Left renal pelvis (tissue), 4 donors: ENCODE measurements around the gene RGMA. TPM values are rescaled to one million over a fixed set of nuclear protein-coding genes. Genes with fewer than 3 reads are reported as not detected.
"Not testable (repeated sequence)": the region's sequence is repeated elsewhere in the genome, so short reads cannot be mapped to it uniquely, and the experiment has no call there.

Source experiments
- DNase-seq, 4 donors: peaks; one replicate each; pipeline ENCODE4 v3.0.0-alpha.2; 2013; ENCODE audit warnings: low read depth in 4 of 4, low spot score in 3 of 4
- polyA plus RNA-seq, 4 donors: library from polyadenylated mRNA; unstranded; fragments of 120-200 nt; gene quantifications; one replicate each; pipeline ENCODE4 v1.2.1, GENCODE V29; 2013; ENCODE audit not compliant: insufficient read length in 4 of 4

RGMA gene
- polyA plus RNA-seq, 4 donors, result 7.2 to 37.5 (median 11.4) TPM

GRCh38 chr15:93049914-93050578, 39.0 kb downstream of the RGMA start:
- DNase-seq, result no peak

GRCh38 chr15:93049233-93049632, 39.8 kb downstream of the RGMA start:
- DNase-seq, result no peak

DNA sequence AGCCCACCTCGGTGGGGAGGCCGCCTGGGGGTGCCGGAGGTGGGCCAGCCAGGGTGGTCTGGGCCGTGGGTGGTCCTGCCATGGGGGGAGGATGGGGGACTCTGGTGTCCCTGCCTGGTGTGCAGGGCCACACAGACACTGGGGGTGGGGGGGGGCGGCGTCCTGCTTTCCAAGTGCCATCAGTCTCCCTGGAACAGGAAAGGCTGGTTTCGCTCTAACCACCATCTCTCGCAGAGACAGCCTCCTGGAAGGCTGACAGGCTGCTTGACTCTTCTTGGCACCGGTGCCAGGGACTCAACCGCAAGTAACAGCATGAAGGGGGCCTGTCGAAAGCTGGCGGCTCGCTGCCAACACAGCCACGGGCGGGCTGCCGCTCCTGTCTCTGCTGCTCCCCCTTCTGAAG, 40.3 kb downstream of the RGMA start:
- DNase-seq, result no peak

GRCh38 chr15:93048426-93048721, 40.6 kb downstream of the RGMA start:
- no peak for DNase-seq

DNA sequence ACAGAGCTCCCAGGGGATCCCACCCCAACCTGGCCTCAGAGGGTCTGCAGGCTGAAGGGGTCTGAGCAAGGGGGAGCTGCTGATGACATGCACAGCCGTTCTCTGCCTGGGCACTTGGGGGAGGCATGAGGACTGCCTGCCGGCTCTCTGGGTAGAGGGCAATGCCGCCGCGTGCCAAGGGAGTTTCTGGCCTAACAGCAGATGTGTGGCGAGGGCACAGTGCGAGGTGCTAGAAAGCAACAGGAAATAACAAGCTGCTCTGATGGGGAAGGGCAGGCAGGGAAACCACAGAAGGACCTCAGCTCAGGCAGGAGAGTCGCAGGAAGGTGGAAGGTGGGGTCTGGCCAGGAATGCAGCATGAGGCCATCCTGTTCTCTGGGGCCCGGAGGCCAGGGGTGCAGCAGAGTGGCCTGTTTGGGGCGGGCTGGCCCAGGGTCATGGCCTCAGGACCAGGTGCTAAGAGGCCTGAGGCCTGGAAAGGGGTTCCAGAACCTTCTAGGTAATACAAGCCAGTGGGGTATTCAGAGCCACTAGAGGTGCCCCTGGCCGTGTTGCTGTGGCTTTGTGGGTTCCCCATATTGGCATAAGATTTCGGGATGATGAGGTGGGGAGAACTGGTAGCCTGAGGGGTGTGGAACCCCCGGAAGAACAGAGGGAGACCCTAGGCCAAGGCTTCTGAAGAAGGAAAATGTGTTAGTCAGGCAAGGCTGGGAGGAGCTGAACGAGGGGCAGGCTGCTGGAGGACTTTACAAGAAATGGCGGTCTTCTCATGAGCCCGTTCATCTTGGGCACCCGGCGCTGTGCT, 41.2 kb downstream of the RGMA start:
- DNase-seq, result no peak

DNA sequence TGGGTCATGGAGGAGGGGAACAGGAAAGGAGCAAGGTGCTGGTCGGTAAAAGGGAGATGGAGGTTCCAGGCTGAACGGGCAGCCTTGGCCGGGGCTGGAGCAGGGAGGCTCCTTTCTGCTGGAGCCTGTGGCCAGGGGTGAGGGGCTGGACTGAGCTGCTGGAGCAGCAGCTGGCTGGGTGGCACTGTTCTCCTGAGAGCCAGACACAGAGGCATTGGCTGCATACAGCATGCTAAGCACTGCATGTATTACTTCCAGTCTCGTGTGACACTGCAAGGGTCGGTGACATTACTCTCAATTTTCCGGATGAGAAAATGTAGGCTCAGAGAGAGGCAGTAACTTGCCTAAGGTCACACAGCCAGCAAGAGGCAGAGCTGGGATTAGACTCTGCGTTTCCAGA, 42.3 kb downstream of the RGMA start:
- no peak for DNase-seq

DNA sequence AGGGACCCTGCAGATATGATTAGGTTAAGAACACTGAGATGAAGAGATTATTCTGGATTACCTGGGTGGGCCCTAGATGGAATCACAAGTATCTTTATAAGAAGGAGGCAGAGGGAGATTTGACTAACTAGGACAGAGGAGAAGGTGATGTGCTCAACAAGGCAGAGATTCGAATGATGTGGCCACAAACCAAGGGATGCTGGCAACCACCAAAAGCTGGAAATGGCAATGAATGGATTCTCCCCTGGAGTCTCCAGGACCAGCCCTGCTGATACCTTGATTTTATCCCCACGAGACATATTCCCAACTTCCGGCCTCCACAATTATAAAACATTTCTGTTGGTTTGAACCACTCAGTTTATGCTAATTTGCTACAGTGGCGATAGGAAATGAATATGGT, 42.9 kb downstream of the RGMA start:
- no peak for DNase-seq

- DNase-seq, result no peak
Measured at GRCh38 chr15:93045191-93045785, 43.7 kb downstream of the RGMA start.

- DNase-seq, result no peak
Measured at GRCh38 chr15:93044301-93045190, 44.5 kb downstream of the RGMA start.

GRCh38 chr15:93043621-93044300, 45.2 kb downstream of the RGMA start:
- DNase-seq, result no peak

DNA sequence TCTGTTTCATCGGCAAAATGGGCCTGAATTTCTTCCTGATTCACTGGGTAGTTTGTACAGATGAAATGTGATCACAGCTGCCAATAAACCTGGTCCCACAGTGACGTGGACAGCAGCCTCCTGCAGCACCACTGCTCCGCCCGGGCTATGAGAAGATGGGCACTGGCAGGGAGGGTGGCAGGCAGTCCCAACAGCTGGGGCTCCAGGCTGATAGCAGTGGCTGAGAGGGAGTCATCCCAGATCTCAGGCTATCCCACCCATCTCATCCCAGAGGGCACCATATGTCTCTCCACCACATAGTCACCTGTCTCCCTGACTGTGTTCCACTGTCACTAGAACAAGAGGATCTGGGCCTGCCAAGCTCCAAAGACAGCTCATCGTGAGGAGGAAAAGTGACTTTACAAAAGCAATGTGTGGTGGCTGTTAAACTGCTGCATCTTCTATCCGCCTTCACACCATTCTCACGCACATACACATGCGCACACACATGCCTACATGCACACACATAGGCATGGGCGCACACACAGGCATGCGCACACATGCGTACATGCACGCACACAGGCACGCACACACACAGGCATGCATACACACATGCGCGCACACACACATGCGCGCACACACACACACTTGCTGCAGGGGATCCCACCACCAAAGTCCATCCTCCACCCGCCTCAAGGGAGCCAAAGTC, 46.2 kb downstream of the RGMA start:
- no peak for DNase-seq

DNA sequence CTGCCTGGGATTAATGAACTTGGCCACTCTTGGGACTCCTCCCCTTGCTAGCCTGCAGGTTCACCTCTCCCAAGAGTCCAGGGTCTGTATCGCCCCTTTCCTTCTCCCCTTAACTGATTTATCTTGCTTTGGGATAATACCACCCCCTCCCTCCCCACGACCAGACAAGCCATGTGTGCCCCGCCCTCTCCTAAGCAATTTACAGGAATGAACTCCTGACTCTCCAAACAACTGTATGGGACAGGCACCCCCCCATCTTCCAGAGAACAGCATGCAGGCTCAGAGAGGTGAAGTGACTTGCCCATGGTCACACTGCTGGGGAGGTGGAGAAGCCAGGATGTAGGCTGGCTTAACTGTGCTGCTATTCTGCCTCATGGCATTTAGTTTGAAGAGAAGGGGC, 46.8 kb downstream of the RGMA start:
- no peak for DNase-seq

DNA sequence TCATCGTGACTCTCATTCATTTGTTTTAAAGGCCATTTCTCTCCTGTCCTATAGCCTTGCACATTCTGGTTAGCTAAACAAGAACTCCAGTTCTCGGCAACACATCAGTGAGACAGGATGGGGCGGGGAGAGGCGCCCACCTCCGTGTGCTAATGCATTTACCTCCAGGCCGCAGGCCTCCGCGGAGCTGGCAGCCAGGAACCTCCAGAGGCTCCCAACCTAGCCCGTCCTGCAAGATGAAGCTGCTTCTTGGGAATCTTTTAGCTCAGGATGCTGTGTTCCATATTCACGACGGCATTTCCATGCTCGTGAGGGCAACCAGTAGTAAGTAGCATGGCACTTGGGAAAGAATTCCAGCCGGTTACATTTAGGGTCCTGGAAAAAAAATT, 47.9 kb downstream of the RGMA start:
- no peak for DNase-seq

DNA sequence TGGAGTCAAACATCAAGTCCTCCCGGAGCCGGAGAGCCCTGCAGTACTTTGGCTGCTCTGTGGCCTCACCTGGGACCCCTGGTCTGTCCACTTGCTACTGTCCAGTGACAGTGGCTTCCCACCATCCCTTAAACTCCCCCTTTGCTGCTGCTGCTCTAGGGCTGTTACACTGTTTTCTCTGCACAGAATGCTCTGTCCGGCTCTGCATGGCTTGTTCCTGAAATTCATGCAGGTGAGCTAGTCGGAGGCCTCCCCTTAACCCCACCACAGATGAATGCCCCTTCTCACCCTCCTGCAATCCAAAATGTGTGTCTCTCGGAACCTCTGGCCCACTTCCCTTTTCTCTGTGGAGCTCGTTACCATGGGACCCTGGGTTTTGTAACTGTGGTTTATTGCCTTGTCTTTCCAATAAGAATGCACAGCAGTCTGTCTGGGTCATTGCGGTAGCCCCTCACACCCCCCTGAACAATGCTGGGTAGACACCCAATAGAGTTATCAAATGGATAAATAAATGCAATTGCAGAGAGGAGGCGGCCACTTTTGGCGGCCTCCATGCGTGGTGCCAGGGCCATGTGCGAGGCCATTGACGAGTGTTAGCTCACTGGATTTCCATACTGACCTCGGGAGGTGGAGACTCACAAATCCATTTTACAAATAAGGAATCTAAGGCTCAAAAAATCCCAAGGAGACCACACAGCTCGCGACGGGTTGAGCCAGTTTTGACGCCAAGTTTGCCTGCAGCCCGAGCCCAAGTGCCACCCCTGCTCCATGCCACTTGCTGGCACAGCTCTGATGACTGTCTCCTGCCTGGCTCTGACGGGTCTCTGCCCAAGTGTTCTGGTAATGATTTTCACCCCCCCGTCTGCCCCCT, 48.5 kb downstream of the RGMA start:
- DNase-seq, result no peak

GRCh38 chr15:93039562-93040287, 49.3 kb downstream of the RGMA start:
- not testable (repeated sequence) for DNase-seq

DNA sequence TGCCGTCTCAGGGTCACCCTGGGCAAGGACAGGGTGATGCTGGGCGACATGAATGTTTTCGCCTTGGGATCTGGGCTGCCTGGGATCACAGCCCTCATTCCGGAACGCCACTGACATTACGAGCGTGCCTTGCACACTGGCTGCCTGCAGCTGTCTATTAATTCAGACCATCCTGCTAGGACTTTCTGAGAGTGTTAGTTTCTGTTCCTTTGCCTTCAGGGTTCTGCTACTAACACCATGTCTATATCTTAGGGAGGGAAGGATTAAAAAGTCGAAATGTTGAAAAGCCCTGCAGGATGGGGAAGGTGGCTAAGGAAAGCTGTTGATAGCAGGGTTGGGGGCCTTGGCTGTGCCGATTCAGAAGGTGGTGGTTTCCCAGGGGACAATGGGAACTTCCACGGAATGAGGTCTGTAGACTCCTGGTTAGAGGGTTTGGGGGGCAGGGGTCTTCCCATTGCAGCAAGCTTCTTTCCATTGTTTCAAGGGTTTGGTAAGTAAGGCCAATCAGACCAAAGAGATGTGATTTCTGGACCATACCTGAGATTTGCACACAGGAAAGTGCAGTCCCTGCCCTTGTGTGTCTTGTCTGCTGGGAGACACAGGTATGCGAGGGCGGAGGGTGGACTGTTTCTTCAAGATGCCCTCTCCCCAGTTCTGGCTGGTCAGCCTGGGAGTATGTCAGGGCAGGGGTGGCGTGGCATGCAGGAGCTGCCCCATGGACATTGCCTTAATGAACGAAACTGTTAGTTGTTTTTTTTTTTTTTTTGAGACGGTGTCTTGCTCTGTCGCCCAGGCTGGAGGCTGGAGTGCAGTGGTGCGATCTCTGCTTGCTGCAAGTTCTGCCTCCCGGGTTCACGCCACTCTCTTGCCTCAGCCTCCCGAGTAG, 50.9 kb downstream of the RGMA start:
- no peak for DNase-seq
